Fibroblast of the aortic adventitia (primary cell): Measurements from ENCODE around the gene AMIGO1. TPM values are rescaled to one million over a fixed set of nuclear protein-coding genes. Genes with fewer than 3 reads are reported as not detected.

Experiments used
- DNase-seq: peaks from one replicate; pipeline ENCODE4 v3.0.0-alpha.2; 2010; ENCODE audit warnings: low read depth
- H3K4me3 ChIP-seq: 2 replicates; pipeline ENCODE4 v1.5.1; 2011; ENCODE audit warnings: low read depth, mild to moderate bottlenecking, control low read depth, low read length, moderate library complexity
- CTCF ChIP-seq: IDR thresholded peaks from 2 replicates; pipeline ENCODE4 v1.5.1; 2011; ENCODE audit warnings: mild to moderate bottlenecking, low read length, control low read depth, inconsistent platforms; ENCODE audit not compliant: insufficient read depth
- total RNA-seq: library from RNA; depleted of rRNA; stranded (reverse); fragments of >200 nt; gene quantifications from 2 replicates; pipeline ENCODE4 v1.2.3, GENCODE V29; 2012; ENCODE audit warnings: low replicate concordance

Gene AMIGO1
- total RNA-seq, 1 donor, result 0.54 TPM

- no peak for DNase-seq
- no peak overlapping the region for H3K4me3 ChIP-seq
- no peak for TF ChIP-seq CTCF
Measured at GRCh38 chr1:109457819-109458218, 51.7 kb downstream of the AMIGO1 start.

GRCh38 chr1:109454497-109455133, 54.9 kb downstream of the AMIGO1 start:
- no peak overlapping the region for H3K4me3 ChIP-seq
- no peak for DNase-seq
- no peak for TF ChIP-seq CTCF

Other genes starting within 250 kb of the AMIGO1 start
- 10.0 and 19.0 TPM in 2 replicates for gene PSRC1, start 226.6 kb downstream of the AMIGO1 start, total RNA-seq
- gene MYBPHL, start 202.7 kb downstream of the AMIGO1 start, total RNA-seq, result not detected in 2 replicates
- gene SORT1, start 111.8 kb downstream of the AMIGO1 start, total RNA-seq, result 3.0 and 4.5 TPM in 2 replicates
- 40.0 and 56.1 TPM in 2 replicates for gene PSMA5, start 83.3 kb downstream of the AMIGO1 start, total RNA-seq
- gene SYPL2, start 43.2 kb downstream of the AMIGO1 start, total RNA-seq, result 0.25 and 1.7 TPM in 2 replicates
- gene ATXN7L2, start 25.8 kb downstream of the AMIGO1 start, total RNA-seq, result 1.6 and 2.9 TPM in 2 replicates
- 8.1 and 10.1 TPM in 2 replicates for gene CYB561D1, start 15.6 kb downstream of the AMIGO1 start, total RNA-seq
- gene GPR61, start 30.1 kb upstream of the AMIGO1 start, total RNA-seq, result under 0.01 TPM in 1 of 2 replicates, not detected in the other
- gene GNAI3, start 38.9 kb upstream of the AMIGO1 start, total RNA-seq, result 10.1 and 17.6 TPM in 2 replicates
- gene GNAT2, start 109.9 kb upstream of the AMIGO1 start, total RNA-seq, result 0.18 TPM in 1 of 2 replicates, not detected in the other
- 52.0 and 67.2 TPM in 2 replicates for gene AMPD2, start 110.1 kb upstream of the AMIGO1 start, total RNA-seq
- 8.7 and 31.6 TPM in 2 replicates for gene GSTM4, start 146.4 kb upstream of the AMIGO1 start, total RNA-seq
- gene GSTM2, start 158.3 kb upstream of the AMIGO1 start, total RNA-seq, result 14.1 and 27.7 TPM in 2 replicates
- 24.3 TPM in 1 of 2 replicates, not detected in the other for gene GSTM1, start 178.1 kb upstream of the AMIGO1 start, total RNA-seq
- 6.1 and 13.0 TPM in 2 replicates for gene GSTM5, start 202.5 kb upstream of the AMIGO1 start, total RNA-seq
- 96.0 and 188 TPM in 2 replicates for gene GSTM3, start 231.3 kb upstream of the AMIGO1 start, total RNA-seq